Hindlimb muscle (tissue), 1 donor: ENCODE data around the gene UBE2E2. TPM values are rescaled to one million over a fixed set of nuclear protein-coding genes. Genes with fewer than 3 reads are reported as not detected.
"Not testable (repeated sequence)": the region's sequence is repeated elsewhere in the genome, so short reads cannot be mapped to it uniquely, and the experiment has no call there.

Source experiments
- DNase-seq: peaks from one replicate; pipeline ENCODE4 v3.0.0-alpha.2; 2013
- polyA plus RNA-seq: library from polyadenylated mRNA; unstranded; fragments of 120-200 nt; gene quantifications from one replicate; pipeline ENCODE4 v1.2.1, GENCODE V29; 2013; ENCODE audit not compliant: insufficient read length

UBE2E2 gene
- polyA plus RNA-seq, 1 donor, result 32.0 TPM

- DNase-seq, result no peak
Measured at GRCh38 chr3:23592961-23593931, 390.1 kb downstream of the UBE2E2 start.

GRCh38 chr3:23594066-23594465 is 390.9 kb downstream of the UBE2E2 start:
- DNase-seq, result no peak

- DNase-seq, result no peak
Measured at GRCh38 chr3:23594894-23595670, 392.0 kb downstream of the UBE2E2 start.

- no peak for DNase-seq
Measured at GRCh38 chr3:23595851-23596250, 392.7 kb downstream of the UBE2E2 start.

GRCh38 chr3:23600167-23600871 is 397.2 kb downstream of the UBE2E2 start:
- no peak for DNase-seq

GRCh38 chr3:23601091-23601822 is 398.1 kb downstream of the UBE2E2 start:
- DNase-seq, result peak; percentile 30

GRCh38 chr3:23602971-23603370 is 399.8 kb downstream of the UBE2E2 start:
- DNase-seq, result no peak

GRCh38 chr3:23607184-23607847 is 404.2 kb downstream of the UBE2E2 start:
- no peak for DNase-seq

- DNase-seq, result no peak
Measured at GRCh38 chr3:23608650-23609049, 405.5 kb downstream of the UBE2E2 start.

- DNase-seq, result peak; percentile 66
Measured at GRCh38 chr3:23611737-23612295, 408.7 kb downstream of the UBE2E2 start.

- DNase-seq, result no peak
Measured at GRCh38 chr3:23612296-23612891, 409.3 kb downstream of the UBE2E2 start.

GRCh38 chr3:23615068-23615467 is 411.9 kb downstream of the UBE2E2 start:
- no peak for DNase-seq

- DNase-seq, result not testable (repeated sequence)
Measured at GRCh38 chr3:23618475-23618874, 415.3 kb downstream of the UBE2E2 start.

GRCh38 chr3:23619705-23620637 is 416.8 kb downstream of the UBE2E2 start:
- no peak for DNase-seq

GRCh38 chr3:23620638-23621015 is 417.5 kb downstream of the UBE2E2 start:
- no peak for DNase-seq

- no peak for DNase-seq
Measured at GRCh38 chr3:23623844-23624243, 420.7 kb downstream of the UBE2E2 start.

- no peak for DNase-seq
Measured at GRCh38 chr3:23624305-23624704, 421.2 kb downstream of the UBE2E2 start.

GRCh38 chr3:23626442-23626841 is 423.3 kb downstream of the UBE2E2 start:
- no peak for DNase-seq

GRCh38 chr3:23629181-23629894 is 426.2 kb downstream of the UBE2E2 start:
- no peak for DNase-seq
